NCI-H345 (cell line): Measurements from ENCODE around the gene KCNJ18.
"Not testable (repeated sequence)": the region's sequence is repeated elsewhere in the genome, so short reads cannot be mapped to it uniquely, and the experiment has no call there.

ENCODE experiments used
- DNase-seq: peaks from one replicate; lab custom pipeline; 2025; lab: John Stamatoyannopoulos, UW

The KCNJ18 gene

GRCh38 chr17:21685061-21685795, 7.1 kb upstream of the KCNJ18 start:
- not testable (repeated sequence) for DNase-seq

- DNase-seq: no peak
Observed at GRCh38 chr17:21686165-21687015, 5.9 kb upstream of the KCNJ18 start.

- no peak for DNase-seq
Observed at GRCh38 chr17:21687136-21687953, 5.0 kb upstream of the KCNJ18 start.

DNA sequence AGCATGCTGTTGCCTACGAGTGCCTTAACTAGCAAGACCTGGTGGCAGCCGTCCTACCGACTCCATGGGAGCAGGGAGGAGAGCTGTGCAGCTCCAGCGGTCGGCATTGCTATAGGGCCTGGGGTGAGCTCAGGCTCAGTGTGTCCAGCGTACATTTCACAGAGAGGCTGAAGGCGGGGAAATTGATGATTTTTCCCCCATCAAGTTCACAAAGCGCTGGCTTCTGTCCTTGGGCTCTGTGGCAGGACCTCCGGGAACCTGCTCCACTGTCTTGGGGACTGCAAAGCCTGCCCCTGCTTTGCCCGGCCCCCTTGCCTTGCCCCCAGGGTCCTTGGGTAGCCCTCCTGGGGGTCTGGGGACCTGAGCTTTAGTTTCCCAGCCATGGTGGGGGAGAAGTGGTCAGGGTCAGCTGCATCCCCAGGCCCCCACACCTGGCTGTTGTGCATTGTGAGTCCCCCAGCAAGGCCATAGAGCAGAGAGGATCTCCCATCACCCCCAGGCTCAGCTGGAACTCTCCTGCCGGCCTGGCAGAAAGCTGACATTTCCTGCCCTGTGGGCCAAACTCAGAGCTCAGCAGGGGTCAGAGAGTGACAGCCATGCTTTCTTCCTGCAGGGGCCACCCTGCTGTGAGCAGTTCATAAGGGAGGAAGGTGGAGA, 3.9 kb upstream of the KCNJ18 start:
- no peak for DNase-seq

GRCh38 chr17:21689604-21690003, 2.7 kb upstream of the KCNJ18 start:
- no peak for DNase-seq

DNA sequence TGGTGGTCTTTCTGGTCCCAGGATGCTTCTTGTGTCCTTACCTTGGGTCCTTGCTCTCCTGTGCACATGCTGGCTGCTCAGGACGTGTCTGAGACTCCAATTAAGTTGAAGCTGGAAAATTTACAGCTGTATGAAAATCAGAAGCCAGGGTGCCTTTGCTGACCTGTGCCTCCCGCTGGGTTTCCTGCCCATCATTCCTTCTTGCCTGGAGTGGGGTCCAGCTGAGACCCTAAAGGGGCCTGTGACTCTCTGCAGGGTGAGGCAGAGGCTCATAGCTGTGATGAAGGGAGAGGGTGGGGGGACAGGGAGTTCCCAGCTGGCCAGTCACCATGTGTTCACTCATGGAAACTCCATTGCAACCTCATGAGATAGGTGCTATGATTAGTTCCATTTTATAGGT, 1.5 kb upstream of the KCNJ18 start:
- DNase-seq: not testable (repeated sequence)

GRCh38 chr17:21691481-21691880, 842 bp upstream of the KCNJ18 start:
- DNase-seq: not testable (repeated sequence)

GRCh38 chr17:21692704-21693065, 362 bp downstream of the KCNJ18 start:
- DNase-seq: not testable (repeated sequence)

- DNase-seq: not testable (repeated sequence)
Observed at GRCh38 chr17:21693391-21693796, 1.1 kb downstream of the KCNJ18 start.

DNA sequence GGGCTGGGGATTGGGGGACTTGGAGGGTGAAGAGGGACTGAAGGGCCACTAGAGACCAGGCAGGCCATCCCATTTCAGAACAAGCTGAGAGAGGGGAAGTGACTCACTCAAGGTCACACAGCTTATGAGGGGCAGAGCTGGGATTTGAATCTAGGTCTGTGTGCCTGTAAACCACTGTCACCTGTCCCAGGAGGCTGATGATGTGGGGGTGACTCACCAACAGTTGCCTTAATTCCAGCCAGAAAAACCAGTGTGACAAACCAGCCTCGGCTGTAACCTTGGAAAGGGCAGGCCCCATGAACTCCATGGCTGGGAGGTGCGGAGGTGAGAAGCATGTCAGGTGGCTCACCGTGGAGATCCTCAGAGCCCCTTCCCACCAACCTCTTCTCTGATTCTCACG, 1.6 kb downstream of the KCNJ18 start:
- not testable (repeated sequence) for DNase-seq

DNA sequence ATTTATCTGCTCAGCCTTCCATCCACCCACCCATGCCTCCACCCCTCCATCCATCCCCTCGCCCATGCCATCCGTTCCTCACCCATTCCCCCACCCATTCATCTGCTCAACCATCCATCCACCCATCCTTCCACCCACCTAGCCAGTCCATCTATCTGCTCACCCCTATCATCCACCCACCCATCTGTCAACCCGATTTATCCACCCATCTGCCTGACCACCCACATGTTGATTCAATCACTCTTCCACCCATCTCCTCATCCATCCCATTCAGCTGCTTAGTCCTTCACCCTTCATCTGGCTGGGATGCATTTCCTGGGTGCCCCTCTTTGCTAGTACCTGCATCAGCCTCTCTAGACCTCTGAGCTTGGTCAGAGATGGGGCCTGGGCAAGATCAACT, 3.9 kb downstream of the KCNJ18 start:
- not testable (repeated sequence) for DNase-seq

GRCh38 chr17:21696842-21697507, 4.7 kb downstream of the KCNJ18 start:
- not testable (repeated sequence) for DNase-seq

DNA sequence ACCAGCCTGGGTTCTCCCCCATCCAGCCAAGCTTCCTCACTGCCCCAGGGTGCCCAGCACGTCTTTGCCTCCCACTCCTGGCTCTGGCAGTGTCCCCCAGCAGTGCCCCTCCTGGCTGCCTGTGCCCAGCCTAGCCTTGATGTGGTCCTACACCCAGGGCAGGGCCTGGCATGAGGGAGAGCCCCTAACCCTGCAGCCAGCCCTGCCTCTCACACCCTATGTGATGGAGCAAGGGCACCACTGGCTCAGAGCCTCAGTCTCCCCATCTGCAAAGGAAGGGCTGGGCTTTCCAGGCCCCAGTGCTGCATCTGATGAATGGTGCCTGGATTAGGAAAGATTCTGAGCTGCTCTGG, 5.2 kb downstream of the KCNJ18 start:
- DNase-seq: not testable (repeated sequence)

DNA sequence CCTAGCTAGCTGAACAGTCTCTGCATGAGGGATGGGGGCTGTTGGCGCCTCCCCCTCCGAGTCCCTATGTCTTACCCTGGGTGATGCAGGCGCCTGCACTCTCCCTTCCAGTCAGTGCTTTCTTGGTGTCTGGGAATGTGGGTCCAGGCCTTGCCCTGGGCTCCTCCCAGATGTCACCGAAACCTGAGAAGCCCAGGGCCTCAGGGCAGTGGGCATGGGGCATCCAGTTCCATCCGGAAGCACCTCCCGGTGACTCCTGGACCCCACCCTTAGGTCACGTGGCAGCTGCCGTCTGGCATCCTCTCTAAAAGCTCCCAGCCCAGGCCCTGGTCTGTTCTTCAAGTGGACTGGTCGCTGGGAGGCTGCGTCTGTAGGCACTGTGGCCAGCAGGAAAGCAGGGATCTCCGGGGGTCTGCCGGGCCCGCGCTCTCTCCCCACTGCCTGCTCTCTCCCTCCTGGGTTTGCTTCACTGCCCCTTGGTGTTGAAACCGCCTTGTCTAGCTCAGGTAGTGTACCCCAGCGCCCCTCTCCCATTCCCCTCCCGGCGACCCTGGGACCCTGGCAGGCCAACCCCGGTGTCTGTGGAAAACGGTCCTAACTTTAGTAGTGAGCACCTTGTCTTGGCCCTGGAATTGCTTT, 6.2 kb downstream of the KCNJ18 start:
- DNase-seq: not testable (repeated sequence)

GRCh38 chr17:21699124-21699523, 6.8 kb downstream of the KCNJ18 start:
- DNase-seq: not testable (repeated sequence)

DNA sequence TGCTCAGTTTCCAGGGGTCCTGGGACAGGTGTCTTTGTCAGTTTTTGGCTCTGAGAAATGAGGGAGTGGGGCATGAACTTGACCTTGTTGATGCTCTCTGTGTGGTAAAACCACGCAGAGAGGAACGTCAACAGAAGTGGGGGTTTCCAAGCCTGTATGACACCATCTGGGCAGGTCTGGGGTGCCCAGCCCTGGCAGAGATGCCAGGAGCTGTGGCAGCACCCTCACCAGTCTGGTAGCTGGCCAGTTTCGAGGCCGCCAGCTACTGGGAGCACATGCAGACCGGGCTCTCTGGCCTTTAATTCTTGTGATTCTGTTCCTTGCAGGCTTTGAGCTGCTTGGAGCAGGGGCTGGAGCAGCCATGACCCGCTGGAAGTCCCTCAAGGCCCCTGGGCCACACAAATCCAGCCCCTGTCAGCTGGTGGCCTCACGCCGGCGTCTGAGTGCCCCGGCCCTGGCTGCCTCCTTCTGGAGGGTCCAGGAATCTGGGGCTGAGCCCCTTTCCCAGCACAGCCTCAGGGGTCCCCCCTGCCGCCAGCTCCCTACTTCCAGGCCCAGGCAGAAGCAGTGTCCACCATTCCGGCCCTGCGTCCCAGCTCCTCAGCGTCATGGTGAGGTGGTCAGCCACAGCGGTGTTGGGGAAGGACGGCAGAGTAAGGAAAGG, 7.4 kb downstream of the KCNJ18 start:
- not testable (repeated sequence) for DNase-seq

DNA sequence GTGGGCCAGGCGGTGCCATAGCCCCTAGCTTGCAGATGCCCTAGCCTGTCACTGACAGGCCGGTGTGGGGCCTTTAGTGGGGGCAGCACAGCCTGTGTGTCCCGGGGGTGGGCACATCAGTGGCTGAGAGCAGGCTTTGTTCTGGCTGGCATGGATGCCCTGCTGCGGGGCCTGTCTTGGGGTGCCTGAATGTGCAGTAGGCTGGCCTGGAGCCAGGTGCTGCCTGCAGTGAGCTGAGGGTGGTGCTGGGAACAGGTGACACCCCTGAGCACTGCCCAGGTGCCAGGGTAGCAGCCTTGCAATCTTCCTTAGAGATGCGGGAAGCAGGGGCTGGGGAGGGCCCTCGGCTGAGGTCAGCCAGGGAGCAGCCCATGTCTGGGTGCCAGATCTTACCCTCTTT, 8.8 kb downstream of the KCNJ18 start:
- not testable (repeated sequence) for DNase-seq

DNA sequence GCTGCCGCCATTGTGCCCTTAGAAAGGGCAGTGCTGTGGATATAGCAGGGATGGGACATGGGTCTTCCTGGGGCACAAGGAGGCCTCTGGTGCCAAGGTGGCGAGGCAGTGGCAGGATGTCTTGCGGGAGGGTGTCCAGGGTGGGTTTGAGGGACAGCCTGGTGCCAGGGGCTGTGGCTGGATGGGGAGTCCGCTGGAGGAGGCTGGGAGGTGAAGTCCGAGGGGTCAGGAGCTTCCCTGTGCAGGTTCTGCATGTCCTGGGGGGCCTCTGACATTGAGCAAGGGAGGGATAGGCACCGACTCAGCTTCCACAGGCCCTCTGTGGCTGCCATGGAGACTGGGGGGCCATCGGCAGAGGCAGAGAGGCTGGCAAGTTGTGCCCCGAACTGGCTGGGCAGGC, 9.7 kb downstream of the KCNJ18 start:
- DNase-seq: not testable (repeated sequence)

DNA sequence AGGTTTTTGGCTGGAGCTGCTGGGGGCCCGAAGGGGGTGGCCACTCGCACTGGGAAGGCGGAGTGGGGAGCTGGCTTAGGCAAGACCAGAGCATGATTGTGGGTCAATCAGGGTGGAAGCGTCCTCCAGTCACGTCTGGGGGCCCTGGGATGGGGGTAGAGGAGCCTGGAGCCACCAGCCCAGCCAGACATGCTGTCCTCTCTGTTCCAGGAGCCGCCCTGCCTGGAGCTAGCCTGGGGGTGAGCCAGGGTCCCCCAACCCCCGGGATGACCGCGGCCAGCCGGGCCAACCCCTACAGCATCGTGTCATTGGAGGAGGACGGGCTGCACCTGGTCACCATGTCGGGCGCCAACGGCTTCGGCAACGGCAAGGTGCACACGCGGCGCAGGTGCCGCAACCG, 10.2 kb downstream of the KCNJ18 start:
- not testable (repeated sequence) for DNase-seq

DNA sequence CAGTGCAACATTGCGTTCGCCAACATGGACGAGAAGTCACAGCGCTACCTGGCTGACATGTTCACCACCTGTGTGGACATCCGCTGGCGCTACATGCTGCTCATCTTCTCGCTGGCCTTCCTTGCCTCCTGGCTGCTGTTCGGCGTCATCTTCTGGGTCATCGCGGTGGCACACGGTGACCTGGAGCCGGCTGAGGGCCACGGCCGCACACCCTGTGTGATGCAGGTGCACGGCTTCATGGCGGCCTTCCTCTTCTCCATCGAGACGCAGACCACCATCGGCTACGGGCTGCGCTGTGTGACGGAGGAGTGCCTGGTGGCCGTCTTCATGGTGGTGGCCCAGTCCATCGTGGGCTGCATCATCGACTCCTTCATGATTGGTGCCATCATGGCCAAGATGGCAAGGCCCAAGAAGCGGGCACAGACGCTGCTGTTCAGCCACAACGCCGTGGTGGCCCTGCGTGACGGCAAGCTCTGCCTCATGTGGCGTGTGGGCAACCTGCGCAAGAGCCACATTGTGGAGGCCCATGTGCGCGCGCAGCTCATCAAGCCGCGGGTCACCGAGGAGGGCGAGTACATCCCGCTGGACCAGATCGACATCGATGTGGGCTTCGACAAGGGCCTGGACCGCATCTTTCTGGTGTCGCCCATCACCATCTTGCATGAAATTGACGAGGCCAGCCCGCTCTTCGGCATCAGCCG, 10.8 kb downstream of the KCNJ18 start:
- DNase-seq: not testable (repeated sequence)
